Panc1 (cell line): ENCODE data around the gene NIPA2.

Source experiments
- POLR2AphosphoS5 ChIP-seq: IDR thresholded peaks from 2 replicates; pipeline ENCODE4 v1.6.1; 2012; ENCODE audit warnings: mild to moderate bottlenecking, low read depth, low read length, moderate library complexity
- TF ChIP-seq, protein P1 (sequence below), 2 experiments: IDR thresholded peaks; 2 replicates each; pipeline ENCODE4 v1.6.1; 2011 to 2012; ENCODE audit warnings: low read depth in 2 of 2, control low read depth in 1 of 2, low read length in 1 of 2, mild to moderate bottlenecking in 1 of 2, moderate library complexity in 1 of 2; ENCODE audit not compliant: insufficient read depth in 1 of 2
- TF ChIP-seq, protein P2 (sequence below): fragments of 450-650 bp; IDR thresholded peaks from 2 replicates; pipeline ENCODE4 v1.5.1; 2017; ENCODE audit warnings: mild to moderate bottlenecking

DNA sequence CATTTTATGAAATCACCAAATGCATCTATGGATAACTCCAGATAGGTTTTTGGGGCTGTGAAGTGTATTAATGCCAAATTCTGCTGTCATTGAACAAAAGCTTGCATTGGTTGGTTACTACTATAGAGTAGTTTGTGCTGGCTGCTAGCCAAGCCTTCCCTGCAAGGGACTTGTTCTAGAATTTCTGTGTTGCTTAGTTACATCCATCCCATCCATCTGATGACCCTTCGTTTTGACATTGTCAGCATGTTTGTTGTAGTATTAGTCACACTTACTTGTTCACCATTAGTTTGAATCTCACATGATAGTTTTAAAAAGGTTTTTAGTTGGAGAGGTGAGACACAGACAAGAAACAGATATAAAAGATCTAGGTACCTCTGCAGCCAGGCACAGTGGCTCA lies 7.0 kb upstream of the NIPA2 start:
- TF ChIP-seq, protein P1, sequence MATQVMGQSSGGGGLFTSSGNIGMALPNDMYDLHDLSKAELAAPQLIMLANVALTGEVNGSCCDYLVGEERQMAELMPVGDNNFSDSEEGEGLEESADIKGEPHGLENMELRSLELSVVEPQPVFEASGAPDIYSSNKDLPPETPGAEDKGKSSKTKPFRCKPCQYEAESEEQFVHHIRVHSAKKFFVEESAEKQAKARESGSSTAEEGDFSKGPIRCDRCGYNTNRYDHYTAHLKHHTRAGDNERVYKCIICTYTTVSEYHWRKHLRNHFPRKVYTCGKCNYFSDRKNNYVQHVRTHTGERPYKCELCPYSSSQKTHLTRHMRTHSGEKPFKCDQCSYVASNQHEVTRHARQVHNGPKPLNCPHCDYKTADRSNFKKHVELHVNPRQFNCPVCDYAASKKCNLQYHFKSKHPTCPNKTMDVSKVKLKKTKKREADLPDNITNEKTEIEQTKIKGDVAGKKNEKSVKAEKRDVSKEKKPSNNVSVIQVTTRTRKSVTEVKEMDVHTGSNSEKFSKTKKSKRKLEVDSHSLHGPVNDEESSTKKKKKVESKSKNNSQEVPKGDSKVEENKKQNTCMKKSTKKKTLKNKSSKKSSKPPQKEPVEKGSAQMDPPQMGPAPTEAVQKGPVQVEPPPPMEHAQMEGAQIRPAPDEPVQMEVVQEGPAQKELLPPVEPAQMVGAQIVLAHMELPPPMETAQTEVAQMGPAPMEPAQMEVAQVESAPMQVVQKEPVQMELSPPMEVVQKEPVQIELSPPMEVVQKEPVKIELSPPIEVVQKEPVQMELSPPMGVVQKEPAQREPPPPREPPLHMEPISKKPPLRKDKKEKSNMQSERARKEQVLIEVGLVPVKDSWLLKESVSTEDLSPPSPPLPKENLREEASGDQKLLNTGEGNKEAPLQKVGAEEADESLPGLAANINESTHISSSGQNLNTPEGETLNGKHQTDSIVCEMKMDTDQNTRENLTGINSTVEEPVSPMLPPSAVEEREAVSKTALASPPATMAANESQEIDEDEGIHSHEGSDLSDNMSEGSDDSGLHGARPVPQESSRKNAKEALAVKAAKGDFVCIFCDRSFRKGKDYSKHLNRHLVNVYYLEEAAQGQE (IDR thresholded peaks at IDR 0.05; ENCODE audit: insufficient read depth in 1 of 2, low read depth in 2 of 2, low read length in 1 of 2) = no peak
- TF ChIP-seq, protein P2, sequence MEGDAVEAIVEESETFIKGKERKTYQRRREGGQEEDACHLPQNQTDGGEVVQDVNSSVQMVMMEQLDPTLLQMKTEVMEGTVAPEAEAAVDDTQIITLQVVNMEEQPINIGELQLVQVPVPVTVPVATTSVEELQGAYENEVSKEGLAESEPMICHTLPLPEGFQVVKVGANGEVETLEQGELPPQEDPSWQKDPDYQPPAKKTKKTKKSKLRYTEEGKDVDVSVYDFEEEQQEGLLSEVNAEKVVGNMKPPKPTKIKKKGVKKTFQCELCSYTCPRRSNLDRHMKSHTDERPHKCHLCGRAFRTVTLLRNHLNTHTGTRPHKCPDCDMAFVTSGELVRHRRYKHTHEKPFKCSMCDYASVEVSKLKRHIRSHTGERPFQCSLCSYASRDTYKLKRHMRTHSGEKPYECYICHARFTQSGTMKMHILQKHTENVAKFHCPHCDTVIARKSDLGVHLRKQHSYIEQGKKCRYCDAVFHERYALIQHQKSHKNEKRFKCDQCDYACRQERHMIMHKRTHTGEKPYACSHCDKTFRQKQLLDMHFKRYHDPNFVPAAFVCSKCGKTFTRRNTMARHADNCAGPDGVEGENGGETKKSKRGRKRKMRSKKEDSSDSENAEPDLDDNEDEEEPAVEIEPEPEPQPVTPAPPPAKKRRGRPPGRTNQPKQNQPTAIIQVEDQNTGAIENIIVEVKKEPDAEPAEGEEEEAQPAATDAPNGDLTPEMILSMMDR = no peak
- TF ChIP-seq POLR2AphosphoS5 = no peak
